Right lobe of liver (tissue), 6 donors: ENCODE data around the gene DPP6. TPM values are rescaled to one million over a fixed set of nuclear protein-coding genes. Genes with fewer than 3 reads are reported as not detected.
A peak's percentile ranks its signal among the peaks of the same experiment; 100 is the strongest.
"Not testable (repeated sequence)": the region's sequence is repeated elsewhere in the genome, so short reads cannot be mapped to it uniquely, and the experiment has no call there.

Experiments used
- ATAC-seq, 4 donors: fragments of 200-7000 bp; cut with Tn5 transposase; one replicate each; pipeline ENCODE4 v1.9.1; 2020; ENCODE audit warnings: mild to moderate bottlenecking in 4 of 4, moderate library complexity in 4 of 4
- DNase-seq, 3 donors: peaks; one replicate each; pipeline ENCODE4 v3.0.0-alpha.2; 2020
- H3K27ac ChIP-seq, 3 donors: fragments of 200-600 bp; one replicate each; pipeline ENCODE4 v1.8.0; 2022
- H3K27me3 ChIP-seq, 2 donors: fragments of 200-600 bp; one replicate each; pipeline ENCODE4 v1.8.0; 2022
- H3K36me3 ChIP-seq, 4 donors: fragments of 200-600 bp; sonication (generic) in 1 of 4; one replicate each; pipeline versions ENCODE4 v1.5.1 to v1.8.0; 2017 to 2022; ENCODE audit warnings: control low read depth in 1 of 4
- H3K4me1 ChIP-seq, 4 donors: fragments of 200-600 bp; sonication (generic) in 1 of 4; one replicate each; pipeline versions ENCODE4 v1.5.1 to v1.8.0; 2017 to 2022; ENCODE audit warnings: control low read depth in 1 of 4
- H3K4me3 ChIP-seq, 3 donors: fragments of 200-600 bp; one replicate each; pipeline ENCODE4 v1.8.0; 2022
- H3K9me3 ChIP-seq, 4 donors: fragments of 200-600 bp; sonication (generic) in 1 of 4; one replicate each; pipeline versions ENCODE4 v1.5.1 to v1.8.0; 2017 to 2022; ENCODE audit warnings: control low read depth in 1 of 4
- CTCF ChIP-seq, 4 donors: fragments of 200-600 bp in 3 of 4; fragments of 450-650 bp in 1 of 4; IDR thresholded peaks; one replicate each; pipeline versions ENCODE4 v1.5.1 to v1.8.0; 2016 to 2022; ENCODE audit warnings: antibody characterized with exemption in 4 of 4, mild to moderate bottlenecking in 2 of 4
- WGBS: methylation state at CpG from one replicate; pipeline ENCODE4 v1.1.6; 2018; ENCODE audit warnings: low coverage, low lambda C conversion rate; ENCODE audit not compliant: insufficient coverage; ENCODE audit errors: missing lambda C conversion rate; 5-methylcytosine and 5-hydroxymethylcytosine counted together
- intact Hi-C, 2 donors: fragments of 100-400 bp; cut with DNase I; formaldehyde crosslinking; loops; one replicate each; pipeline versions ENCODE4 v1.11.2 to v1.14.1; 2022
- total RNA-seq, 6 experiments: library from RNA; depleted of rRNA in 2 of 6; stranded (reverse); fragments of >200 nt in 2 of 6; fragmentation: NEBNext Ultra II Directional in 3 of 6; extraction: Animal tissue kit (Norgen Biotek cat#: 25700) in 3 of 6; gene quantifications; one replicate each; pipeline versions ENCODE4 v1.1.0 to v1.2.4, GENCODE V29; 2016 to 2023
- donor health status: DM: no; HTN: yes; CAD: no.
- donor health status: DM: no; HTN: no; CAD: no.
- donor health status: DM: no; HTN: no; CAD: no.
- donor health status: DM: no; HTN: yes; CAD: no.
- donor health status: DM: no; HTN: yes; CAD: no.

The DPP6 gene
- total RNA-seq, 6 experiments from 2014 or later, result not detected

DNA sequence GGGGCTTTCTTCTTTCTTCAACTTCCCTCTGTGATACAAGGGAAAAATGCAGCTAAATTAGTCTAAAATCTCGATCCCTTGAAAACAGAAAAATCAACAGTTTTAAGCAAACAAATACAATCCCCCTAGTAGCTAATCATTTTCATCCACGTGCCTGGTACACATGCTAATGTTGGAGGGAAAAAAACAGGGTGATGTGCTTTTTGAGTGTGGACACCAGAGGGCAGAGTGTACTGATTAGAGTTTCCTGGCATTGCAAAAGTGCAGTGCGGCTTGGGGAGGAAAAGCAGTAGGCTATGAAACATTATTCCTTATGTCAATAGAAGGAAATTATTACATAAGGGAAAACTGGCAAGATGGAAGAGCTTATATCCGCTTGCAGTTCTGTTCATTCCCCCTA, 19.6 kb downstream of the DPP6 start:
- H3K4me1 ChIP-seq, H3K9me3 ChIP-seq, H3K36me3 ChIP-seq, H3K4me3 ChIP-seq, intact Hi-C loops, H3K27ac ChIP-seq, DNase-seq, H3K27me3 ChIP-seq: not testable (repeated sequence)
- TF ChIP-seq CTCF (IDR thresholded peaks at IDR 0.05), result peak; percentile 38 to 62 (median 52)
- 10% methylated on average over 4 of the region's 4 CpGs for WGBS
- ATAC-seq, result peak; percentile 73 to 87 (median 82)

DNA sequence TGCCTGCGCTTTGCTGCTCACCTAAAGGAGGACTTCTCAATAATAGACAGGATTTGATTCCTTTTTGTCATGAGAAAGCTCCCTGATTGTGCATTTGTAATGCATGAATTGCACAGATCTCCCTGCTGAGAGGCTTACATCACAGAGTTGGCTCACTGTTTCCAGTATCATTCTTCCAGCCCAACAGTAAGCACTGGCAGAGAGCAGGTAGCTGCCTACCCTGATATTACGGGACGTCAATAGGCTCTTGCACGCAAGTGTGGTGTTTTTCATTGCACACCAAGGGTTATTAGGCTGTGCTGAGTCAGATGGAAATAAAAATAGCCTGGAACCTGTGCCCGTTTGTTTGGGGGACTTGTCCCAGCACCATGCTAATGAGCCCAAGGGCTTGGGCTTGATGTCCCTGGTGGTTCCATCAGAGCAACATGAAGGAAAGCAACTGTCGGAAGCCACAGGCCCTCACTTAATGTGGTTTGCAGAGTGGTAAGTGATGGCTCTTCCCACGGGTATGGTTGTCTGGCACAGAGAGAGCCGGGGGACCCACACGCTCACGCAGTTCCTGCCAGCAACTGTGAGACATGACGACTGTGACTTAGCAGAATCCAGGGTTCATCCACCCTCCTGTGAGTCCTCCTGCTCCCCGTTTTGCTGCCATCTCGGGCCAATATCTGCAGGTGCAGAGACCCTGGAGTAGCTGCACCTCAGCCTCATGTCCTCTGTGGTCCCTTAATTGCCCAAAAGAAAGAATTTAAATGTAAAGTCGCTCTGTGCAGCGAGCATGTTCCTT, 20.4 kb downstream of the DPP6 start:
- H3K27me3 ChIP-seq, ATAC-seq, DNase-seq, H3K27ac ChIP-seq, H3K4me3 ChIP-seq, H3K36me3 ChIP-seq, H3K4me1 ChIP-seq, intact Hi-C loops, H3K9me3 ChIP-seq: not testable (repeated sequence)
- 48% methylated on average over 7 of the region's 15 CpGs for WGBS

GRCh38 chr7:154078523-154078922, 26.3 kb downstream of the DPP6 start:
- H3K4me3 ChIP-seq, H3K27ac ChIP-seq, H3K9me3 ChIP-seq, H3K4me1 ChIP-seq, H3K27me3 ChIP-seq, DNase-seq, H3K36me3 ChIP-seq, intact Hi-C loops, ATAC-seq: not testable (repeated sequence)
- 45% methylated on average over 2 of the region's 2 CpGs for WGBS

DNA sequence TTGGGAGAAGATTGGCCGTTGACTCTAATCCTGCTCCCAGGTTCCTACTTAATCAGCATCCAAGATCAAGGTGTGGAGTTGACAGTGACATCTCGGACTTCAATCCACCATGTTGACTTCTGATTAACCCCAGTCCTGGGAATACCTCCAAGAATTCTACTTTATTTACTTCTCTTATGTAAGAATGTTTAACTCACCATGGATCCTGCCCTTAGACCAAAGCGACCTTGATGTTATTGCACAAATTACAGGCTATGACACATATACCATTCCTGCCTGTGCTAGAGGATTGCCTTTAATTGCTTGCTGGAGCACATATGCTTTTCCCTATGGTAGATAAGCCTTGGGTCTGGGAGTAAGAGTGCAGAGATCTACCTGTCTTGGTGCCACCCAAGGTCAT, 28.1 kb downstream of the DPP6 start:
- H3K36me3 ChIP-seq, H3K27ac ChIP-seq, H3K4me1 ChIP-seq, H3K27me3 ChIP-seq, intact Hi-C loops, H3K9me3 ChIP-seq, H3K4me3 ChIP-seq, DNase-seq: not testable (repeated sequence)
- WGBS, result 17% methylated on average over 1 of the region's 3 CpGs
- peak; percentile 33 to 78 (median 50) for ATAC-seq

DNA sequence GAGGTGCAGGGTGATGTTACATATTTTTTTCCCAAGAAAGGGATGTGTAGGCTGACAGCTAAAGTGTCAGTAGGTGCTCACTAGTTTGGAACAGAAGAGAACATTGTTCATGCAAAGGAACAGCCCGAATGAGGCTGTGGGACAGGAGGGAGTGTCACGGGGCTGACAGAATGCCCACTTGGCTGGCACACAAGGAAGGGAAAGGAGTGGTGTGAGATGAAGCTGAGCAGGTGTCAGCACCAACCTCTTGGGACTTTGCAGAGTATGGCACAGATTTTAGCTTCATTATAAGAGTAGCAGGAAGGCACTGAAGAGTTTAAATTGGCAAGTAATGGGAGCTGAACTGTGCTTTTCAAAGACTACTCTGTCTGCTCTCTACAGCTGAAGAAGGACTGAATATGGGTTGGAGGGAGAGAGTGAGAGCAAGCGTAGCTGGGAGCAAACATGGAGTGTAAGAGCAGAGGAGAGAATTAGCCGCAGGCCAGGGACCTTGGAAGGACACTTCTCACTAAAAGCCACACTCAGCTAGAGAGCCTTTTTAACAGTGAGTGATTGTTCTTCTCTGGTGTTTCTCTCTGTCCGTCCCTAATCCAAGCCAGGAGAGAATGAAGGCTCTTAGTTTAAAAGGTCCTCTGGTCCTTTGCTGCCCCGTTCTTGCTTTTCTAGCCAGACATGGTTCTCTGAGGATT, 35.0 kb downstream of the DPP6 start:
- intact Hi-C loops, H3K27me3 ChIP-seq, DNase-seq, ATAC-seq, H3K9me3 ChIP-seq, H3K4me1 ChIP-seq, H3K27ac ChIP-seq, H3K4me3 ChIP-seq, H3K36me3 ChIP-seq: not testable (repeated sequence)
- 59% methylated on average over 5 of the region's 6 CpGs for WGBS

DNA sequence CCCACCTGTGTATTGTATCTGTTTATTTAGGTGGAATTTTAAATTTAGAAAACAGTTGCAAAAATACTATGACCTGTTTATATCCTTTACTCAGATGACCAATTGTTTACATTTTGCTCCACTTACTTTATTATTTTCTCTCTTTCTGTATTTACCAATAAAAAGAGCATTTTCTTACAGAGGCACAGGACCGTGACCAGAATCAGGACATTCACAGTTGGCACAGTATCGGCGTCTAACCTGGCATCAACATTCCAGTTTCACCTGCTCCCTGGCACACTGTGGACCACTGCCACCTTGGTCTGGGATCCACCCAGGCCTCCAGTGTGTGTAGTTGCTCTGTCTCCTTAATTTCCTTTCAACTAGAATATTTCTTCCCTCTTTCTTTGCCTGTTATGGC, 39.9 kb downstream of the DPP6 start:
- WGBS, result no CpG with 5 or more reads among the region's 3 CpGs
- H3K9me3 ChIP-seq, ATAC-seq, H3K27me3 ChIP-seq, intact Hi-C loops, H3K4me1 ChIP-seq, H3K36me3 ChIP-seq, H3K27ac ChIP-seq, DNase-seq, H3K4me3 ChIP-seq: not testable (repeated sequence)

DNA sequence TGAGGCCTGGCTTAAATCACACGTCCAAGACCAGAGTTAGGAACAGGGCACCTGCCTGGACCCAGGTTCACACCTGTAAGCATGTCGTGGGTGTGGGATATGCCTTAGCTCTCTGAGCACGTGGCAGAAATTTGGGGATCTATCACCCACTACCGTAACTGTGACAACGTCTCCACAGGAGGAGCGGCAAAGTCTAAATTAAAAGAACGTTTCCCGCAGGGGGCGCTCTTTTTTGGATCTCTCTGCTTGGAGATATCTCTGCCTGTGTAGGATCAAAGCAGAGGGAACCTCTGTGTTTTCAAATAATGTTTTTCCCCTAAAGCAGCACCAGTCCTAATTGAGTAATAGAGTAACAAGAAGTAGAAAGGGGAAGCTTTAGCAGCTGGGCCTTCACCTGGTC, 43.0 kb downstream of the DPP6 start:
- intact Hi-C loops, H3K27me3 ChIP-seq: not testable (repeated sequence)
- whole genome bisulfite sequencing, result 31% methylated on average over 5 of the region's 9 CpGs

DNA sequence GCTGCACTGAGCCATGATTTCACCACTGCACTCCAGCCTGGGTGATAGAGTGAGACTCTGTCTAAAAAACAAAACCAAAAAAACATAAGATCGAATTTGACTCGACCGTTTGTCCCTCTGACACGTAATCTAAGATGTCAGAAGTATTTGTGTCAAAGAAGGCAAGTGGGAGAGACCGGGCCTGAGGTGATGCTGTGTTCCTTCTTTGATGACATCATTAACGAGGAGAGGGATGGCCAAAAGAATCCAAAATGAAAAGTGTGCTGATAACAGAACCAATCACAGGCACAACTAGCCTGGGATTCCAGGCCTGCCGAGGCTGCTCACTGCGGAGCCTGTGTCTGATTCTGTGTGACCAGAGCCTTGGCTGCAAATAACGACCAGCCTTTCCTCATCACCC, 52.9 kb downstream of the DPP6 start:
- H3K9me3 ChIP-seq, H3K36me3 ChIP-seq, H3K4me1 ChIP-seq, H3K27ac ChIP-seq, H3K4me3 ChIP-seq, H3K27me3 ChIP-seq, intact Hi-C loops, DNase-seq, ATAC-seq: not testable (repeated sequence)
- 30% methylated on average over 6 of the region's 9 CpGs for WGBS

More for the DNA sequence above, 43.0 kb downstream of the DPP6 start:
- DNase-seq, H3K36me3 ChIP-seq, ATAC-seq, H3K27ac ChIP-seq, H3K4me3 ChIP-seq, H3K9me3 ChIP-seq, H3K4me1 ChIP-seq: not testable (repeated sequence)

GRCh38 chr7:154109615-154110014, 57.4 kb downstream of the DPP6 start:
- DNase-seq, ATAC-seq, H3K36me3 ChIP-seq, H3K4me3 ChIP-seq, H3K9me3 ChIP-seq, H3K27ac ChIP-seq, H3K27me3 ChIP-seq, intact Hi-C loops, H3K4me1 ChIP-seq: not testable (repeated sequence)
- WGBS, result no CpG with 5 or more reads among the region's 3 CpGs

- H3K27ac ChIP-seq, DNase-seq, H3K36me3 ChIP-seq, H3K27me3 ChIP-seq, H3K4me1 ChIP-seq, ATAC-seq, H3K9me3 ChIP-seq, intact Hi-C loops, H3K4me3 ChIP-seq: not testable (repeated sequence)
- WGBS, result 34% methylated on average over 4 of the region's 4 CpGs
Observed at GRCh38 chr7:154113732-154114351, 61.6 kb downstream of the DPP6 start.
